H1 (cell line): ENCODE measurements around the gene ISOC2. TPM values are rescaled to one million over a fixed set of nuclear protein-coding genes. Genes with fewer than 3 reads are reported as not detected.
A peak's percentile ranks its signal among the peaks of the same experiment; 100 is the strongest.

Experiments
- CEBPB ChIP-seq: IDR thresholded peaks from 2 replicates; pipeline ENCODE4 v1.6.1; 2012; ENCODE audit warnings: low read depth, low read length
- CHD2 ChIP-seq: IDR thresholded peaks from 2 replicates; pipeline ENCODE4 v1.6.1; 2012; ENCODE audit warnings: low read length, improper control_type of control experiment
- CHD7 ChIP-seq: fragments of 300-600 bp; sonication (generic); IDR thresholded peaks from 2 replicates; pipeline ENCODE4 v1.7.1; 2012; ENCODE audit warnings: low read length, moderate library complexity, mild to moderate bottlenecking, inconsistent platforms; ENCODE audit not compliant: insufficient replicate concordance
- CREB1 ChIP-seq: IDR thresholded peaks from 2 replicates; pipeline ENCODE4 v1.6.1; 2012; ENCODE audit warnings: inconsistent platforms
- KDM4A ChIP-seq: IDR thresholded peaks from one replicate; pipeline ENCODE4 v1.7.1; 2012; ENCODE audit warnings: low read depth, mild to moderate bottlenecking, moderate library complexity, low read length, inconsistent platforms; ENCODE audit not compliant: severe bottlenecking
- RBBP5 ChIP-seq: IDR thresholded peaks from 2 replicates; pipeline ENCODE4 v1.7.1; 2012; ENCODE audit warnings: low read depth, mild to moderate bottlenecking, inconsistent platforms, low read length, moderate library complexity, borderline replicate concordance
- SP1 ChIP-seq: IDR thresholded peaks from 2 replicates; pipeline ENCODE4 v1.6.1; 2011; ENCODE audit warnings: low read depth, low read length
- SUZ12 ChIP-seq: fragments of 200-600 bp; sonication (generic); IDR thresholded peaks from 2 replicates; pipeline ENCODE4 v1.6.1; 2012; ENCODE audit warnings: mild to moderate bottlenecking, inconsistent platforms, low read length, moderate library complexity, mixed read lengths
- TAF1 ChIP-seq: IDR thresholded peaks from 2 replicates; pipeline ENCODE4 v1.6.1; 2011; ENCODE audit warnings: mild to moderate bottlenecking, low read depth, low read length
- TBP ChIP-seq: IDR thresholded peaks from 2 replicates; pipeline ENCODE4 v1.6.1; 2011; ENCODE audit warnings: low read depth, low read length, improper control_type of control experiment
- TCF12 ChIP-seq: IDR thresholded peaks from 2 replicates; pipeline ENCODE4 v1.6.1; 2011; ENCODE audit warnings: low read depth, mild to moderate bottlenecking, low read length
- polyA plus RNA-seq, 7 experiments: library from polyadenylated mRNA; depleted of rRNA in 3 of 7; stranded (reverse) in 5 of 7; unstranded in 2 of 7; fragments of >200 nt in 5 of 7; fragments of 200-250 nt in 2 of 7; gene quantifications; 1 replicate in 5 of 7; 2 replicates in 1 of 7; 4 replicates in 1 of 7; pipeline versions ENCODE4 v1.2.1 to v1.2.3, GENCODE V29; 2011 to 2013; ENCODE audit warnings: missing spikeins in 2 of 7, mixed read lengths in 2 of 7
- total RNA-seq: library from RNA; stranded (reverse); fragmentation: NEBNext Ultra II Directional; extraction: Animal tissue kit (Norgen Biotek cat#: 25700); gene quantifications from 2 replicates; pipeline ENCODE4 v1.2.1, GENCODE V29; 2021

The ISOC2 gene
- total and polyA plus RNA-seq, 2 of the 8 experiments (the other 6 are each of a cell fraction or from before 2014, with no cell fraction given) = 96.9 to 152 TPM

- no peak for TF ChIP-seq CHD7
- TF ChIP-seq CREB1 = peak; percentile 93
- peak; percentile 33 for TF ChIP-seq TBP
- TF ChIP-seq KDM4A = peak; percentile 42
- 0 out of 2 replicates have a peak, but pooled peaks have one; percentile 22 for TF ChIP-seq CEBPB
- TF ChIP-seq SUZ12 = no peak
- TF ChIP-seq RBBP5 = no peak
- no peak for TF ChIP-seq CHD2
- 0 out of 2 replicates have a peak, but pooled peaks have one; percentile 19 for TF ChIP-seq SP1
- no peak for TF ChIP-seq TCF12
- peak; percentile 70 for TF ChIP-seq TAF1
Measured at GRCh38 chr19:55484593-55485438, 23.4 kb upstream of the ISOC2 start, which contains the start of gene NAT14 (continued).
